Prostate gland (tissue), 2 donors: ENCODE measurements around the gene DSEL.

Experiments used
- CTCF ChIP-seq, 4 experiments: fragments of 200-600 bp in 2 of 4; fragments of 450-650 bp in 2 of 4; sonication (generic) in 2 of 4; IDR thresholded peaks; 1 replicate in 3 of 4; 2 replicates in 1 of 4; pipeline ENCODE4 v1.5.1; 2016 to 2019; ENCODE audit warnings: antibody characterized with exemption in 4 of 4, mild to moderate bottlenecking in 2 of 4, moderate library complexity in 2 of 4
- POLR2A ChIP-seq: fragments of 450-650 bp; IDR thresholded peaks from one replicate; pipeline ENCODE4 v1.6.1; 2016; ENCODE audit warnings: antibody characterized with exemption, mild to moderate bottlenecking
- POLR2AphosphoS5 ChIP-seq: sonication (generic); formaldehyde crosslinking; IDR thresholded peaks from one replicate; pipeline ENCODE4 v1.6.1; 2017; ENCODE audit warnings: antibody characterized with exemption

GRCh38 chr18:67475673-67476072 lies 40.8 kb downstream of the DSEL start:
- no peak for TF ChIP-seq CTCF (IDR thresholded peaks at IDR 0.05)
- TF ChIP-seq POLR2A = no peak
- TF ChIP-seq POLR2AphosphoS5 = no peak
